Gastroesophageal sphincter (tissue), 3 donors: ENCODE results near the gene DCTN2.

Experiments used
- POLR2AphosphoS5 ChIP-seq: sonication (generic); formaldehyde crosslinking; IDR thresholded peaks from one replicate; pipeline ENCODE4 v1.6.1; 2017; ENCODE audit warnings: antibody characterized with exemption
- TF ChIP-seq, protein P1 (sequence below), 4 experiments: fragments of 200-600 bp in 2 of 4; fragments of 450-650 bp in 2 of 4; sonication (generic) in 1 of 4; IDR thresholded peaks; one replicate each; pipeline ENCODE4 v1.5.1; 2017 to 2019; ENCODE audit warnings: antibody characterized with exemption in 4 of 4, mild to moderate bottlenecking in 2 of 4, moderate library complexity in 2 of 4

- TF ChIP-seq, protein P1, sequence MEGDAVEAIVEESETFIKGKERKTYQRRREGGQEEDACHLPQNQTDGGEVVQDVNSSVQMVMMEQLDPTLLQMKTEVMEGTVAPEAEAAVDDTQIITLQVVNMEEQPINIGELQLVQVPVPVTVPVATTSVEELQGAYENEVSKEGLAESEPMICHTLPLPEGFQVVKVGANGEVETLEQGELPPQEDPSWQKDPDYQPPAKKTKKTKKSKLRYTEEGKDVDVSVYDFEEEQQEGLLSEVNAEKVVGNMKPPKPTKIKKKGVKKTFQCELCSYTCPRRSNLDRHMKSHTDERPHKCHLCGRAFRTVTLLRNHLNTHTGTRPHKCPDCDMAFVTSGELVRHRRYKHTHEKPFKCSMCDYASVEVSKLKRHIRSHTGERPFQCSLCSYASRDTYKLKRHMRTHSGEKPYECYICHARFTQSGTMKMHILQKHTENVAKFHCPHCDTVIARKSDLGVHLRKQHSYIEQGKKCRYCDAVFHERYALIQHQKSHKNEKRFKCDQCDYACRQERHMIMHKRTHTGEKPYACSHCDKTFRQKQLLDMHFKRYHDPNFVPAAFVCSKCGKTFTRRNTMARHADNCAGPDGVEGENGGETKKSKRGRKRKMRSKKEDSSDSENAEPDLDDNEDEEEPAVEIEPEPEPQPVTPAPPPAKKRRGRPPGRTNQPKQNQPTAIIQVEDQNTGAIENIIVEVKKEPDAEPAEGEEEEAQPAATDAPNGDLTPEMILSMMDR (IDR thresholded peaks at IDR 0.05): no peak
- TF ChIP-seq POLR2AphosphoS5: no peak
These were observed 7.5 kb upstream of the DCTN2 start for GRCh38 chr12:57554453-57554852.
